Cerebellar cortex (tissue), 1 donor: ENCODE data around the gene CALD1.

Experiments
- DNase-seq: peaks from one replicate; pipeline ENCODE4 v3.0.0-alpha.2; 2015; ENCODE audit warnings: low spot score

The CALD1 gene

DNA sequence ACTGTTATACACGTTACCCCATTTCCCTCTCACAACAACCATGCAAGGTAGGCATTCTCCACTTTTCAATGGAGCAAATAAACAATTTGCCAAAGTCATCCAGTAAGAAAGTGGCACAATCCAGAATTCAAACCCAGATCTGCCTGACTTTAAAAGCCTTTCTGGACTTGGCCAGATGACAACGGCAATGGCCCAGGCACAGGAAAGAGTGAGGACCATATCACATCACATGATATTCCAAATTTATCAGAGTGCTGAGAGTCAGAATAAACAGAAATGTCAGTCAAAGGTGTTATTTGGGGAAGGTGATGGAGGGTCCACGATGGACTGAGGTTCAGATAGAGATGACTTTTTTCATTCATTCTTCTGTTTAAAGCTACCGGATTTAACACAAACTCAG, 48.0 kb downstream of the CALD1 start:
- no peak for DNase-seq

DNA sequence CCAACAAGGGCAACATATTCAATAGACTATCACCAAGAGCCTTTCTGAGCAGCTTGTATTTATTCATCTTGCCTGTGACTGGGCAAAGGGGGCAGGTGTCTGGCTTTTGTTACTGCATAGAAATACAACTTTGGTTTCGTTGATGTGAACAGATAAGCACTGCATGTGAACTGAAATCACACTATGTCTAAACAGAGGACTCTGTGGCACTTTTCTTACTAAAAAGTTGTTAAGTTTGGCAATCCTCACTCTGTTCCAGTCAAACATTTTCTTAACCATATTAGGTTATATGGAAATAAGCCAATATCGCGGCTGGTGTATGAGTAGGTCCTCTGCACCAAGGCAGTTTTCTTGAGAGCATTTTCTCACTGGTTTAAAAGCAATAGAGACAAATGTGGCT, 48.5 kb downstream of the CALD1 start:
- no peak for DNase-seq

DNA sequence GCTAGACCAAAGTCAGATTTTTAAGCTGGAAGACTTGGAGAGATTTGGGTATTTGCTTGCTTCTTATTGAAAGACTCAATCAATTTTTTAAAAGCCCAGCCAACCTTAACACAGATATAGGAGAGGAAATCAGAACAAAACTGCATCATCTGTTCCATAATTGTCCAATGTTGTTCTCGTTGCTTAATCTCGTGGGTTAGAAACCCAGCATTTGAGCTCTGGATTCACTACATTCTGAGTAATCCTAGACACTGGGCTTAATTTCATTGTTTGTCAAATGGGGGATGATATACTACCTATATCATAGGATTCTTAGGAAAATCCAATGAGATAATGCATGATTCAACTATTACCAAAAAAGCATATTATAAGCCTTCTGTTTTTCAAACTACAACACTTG, 48.9 kb downstream of the CALD1 start:
- no peak for DNase-seq

DNA sequence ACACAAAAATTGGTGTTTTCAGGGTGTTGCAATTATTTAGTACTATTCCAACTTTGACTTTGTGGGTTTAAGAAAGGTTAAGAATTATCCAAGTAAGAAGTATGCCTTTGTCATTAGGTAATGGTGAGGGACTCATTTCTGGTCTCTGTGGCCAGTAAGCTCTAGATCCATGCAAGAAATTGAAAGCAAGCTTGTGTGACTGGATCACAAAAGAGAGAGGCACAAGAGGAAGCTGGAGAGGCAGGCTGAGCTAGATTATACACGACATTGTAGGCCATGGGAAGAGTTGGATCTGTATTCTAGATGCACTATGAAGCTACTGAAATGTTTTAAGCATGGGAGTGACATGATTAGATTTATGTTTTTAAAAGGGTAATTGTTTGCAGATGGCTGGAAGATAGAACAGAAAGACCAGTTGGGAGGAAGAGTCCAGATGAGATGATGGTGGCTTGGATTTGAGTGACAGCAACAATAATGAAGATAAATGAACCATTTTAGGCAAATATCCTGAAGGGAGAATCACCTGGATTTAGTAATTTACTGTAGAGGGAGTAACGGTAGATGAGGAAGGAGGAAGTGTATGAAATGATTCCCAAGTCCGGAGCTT, 50.0 kb downstream of the CALD1 start:
- DNase-seq: no peak

DNA sequence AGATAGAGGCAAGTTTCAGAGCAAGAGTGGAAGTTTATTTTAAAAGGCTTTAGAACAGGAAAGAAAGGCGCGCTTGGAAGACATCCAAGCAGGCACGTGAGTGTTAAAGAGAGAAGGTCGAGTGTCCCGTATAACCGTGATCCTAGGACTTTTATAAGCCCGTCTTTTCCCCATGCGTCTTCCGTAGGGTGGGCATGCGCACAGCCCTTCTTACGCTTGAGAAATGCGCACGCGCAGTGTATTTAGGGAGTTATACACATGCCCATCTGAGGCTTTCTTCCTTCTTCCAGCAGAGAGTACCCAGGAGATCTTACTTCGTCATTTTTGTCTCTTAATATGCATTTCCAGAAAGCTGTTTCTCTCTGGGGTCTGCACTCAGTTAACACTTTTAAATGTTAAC, 52.4 kb downstream of the CALD1 start:
- peak; percentile 10 for DNase-seq

DNA sequence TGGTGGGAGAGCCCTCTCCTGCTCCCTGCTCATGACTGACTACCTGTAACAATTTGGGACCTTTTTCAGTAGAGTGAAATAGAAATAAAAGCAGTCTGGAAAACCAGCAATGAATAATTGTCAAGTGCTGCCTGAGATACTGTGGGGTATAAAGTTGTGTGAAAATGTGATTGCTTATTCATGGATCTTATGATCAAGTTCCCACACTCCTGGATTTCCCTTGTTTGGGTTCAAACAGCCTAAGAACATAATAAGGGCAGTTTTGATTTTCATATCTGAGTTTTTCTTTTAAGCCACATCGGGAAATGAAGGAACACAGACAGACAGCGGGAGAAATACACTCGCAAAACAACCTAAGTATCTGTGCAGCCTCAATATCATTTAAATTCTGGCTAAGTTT, 52.9 kb downstream of the CALD1 start:
- no peak for DNase-seq

DNA sequence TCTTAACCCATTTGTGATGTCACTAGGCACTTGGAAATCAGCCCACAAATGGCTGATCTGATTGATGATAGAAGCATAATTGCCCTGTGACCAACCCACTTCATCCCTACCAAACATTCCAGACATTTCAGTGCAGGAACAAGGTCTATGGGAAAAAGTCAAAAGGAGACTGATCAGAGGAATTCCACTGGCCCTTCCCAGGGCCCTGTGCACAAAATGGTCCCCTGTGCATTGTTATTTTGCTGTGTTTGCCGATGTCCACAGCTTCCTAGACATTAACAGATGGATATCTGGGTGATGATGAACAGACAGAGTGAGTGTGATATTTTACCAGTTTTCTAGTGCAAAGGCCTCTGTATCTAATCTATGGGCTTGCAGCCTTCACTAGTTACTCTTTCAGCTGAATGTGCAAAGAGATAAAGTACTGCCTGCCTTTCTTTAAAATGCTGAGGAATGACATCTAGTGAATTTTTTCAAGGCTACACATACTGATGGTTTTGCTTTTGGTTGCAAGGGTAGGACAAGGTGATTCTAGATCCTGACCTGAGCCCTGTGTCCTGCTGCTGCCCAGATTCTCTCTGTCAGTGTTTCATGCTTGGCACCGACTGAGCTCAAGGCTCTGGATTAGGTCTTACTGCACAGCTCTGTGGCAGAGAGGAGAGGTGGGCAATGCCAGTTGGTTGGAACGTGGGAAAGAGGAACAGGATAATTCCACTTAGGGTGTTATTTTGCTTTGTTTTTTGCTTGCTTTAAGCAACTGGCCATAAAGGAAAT, 55.4 kb downstream of the CALD1 start:
- DNase-seq: no peak

DNA sequence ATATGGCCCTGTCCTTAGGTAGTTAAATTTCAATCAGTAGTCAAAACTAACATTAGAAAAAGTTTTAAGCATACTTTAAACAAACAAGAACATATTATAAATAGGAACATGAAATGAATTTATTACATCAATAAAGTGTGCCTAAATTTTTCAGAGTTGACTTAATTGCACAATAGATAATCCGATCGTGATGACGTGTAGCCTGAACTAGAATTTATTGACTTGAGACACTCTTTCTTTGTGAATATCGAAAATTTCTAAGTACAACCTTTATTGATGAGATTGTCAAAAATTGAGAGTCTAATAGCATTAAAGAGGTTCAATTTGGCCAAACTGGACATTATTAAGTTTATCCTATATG, 56.0 kb downstream of the CALD1 start:
- DNase-seq: no peak

DNA sequence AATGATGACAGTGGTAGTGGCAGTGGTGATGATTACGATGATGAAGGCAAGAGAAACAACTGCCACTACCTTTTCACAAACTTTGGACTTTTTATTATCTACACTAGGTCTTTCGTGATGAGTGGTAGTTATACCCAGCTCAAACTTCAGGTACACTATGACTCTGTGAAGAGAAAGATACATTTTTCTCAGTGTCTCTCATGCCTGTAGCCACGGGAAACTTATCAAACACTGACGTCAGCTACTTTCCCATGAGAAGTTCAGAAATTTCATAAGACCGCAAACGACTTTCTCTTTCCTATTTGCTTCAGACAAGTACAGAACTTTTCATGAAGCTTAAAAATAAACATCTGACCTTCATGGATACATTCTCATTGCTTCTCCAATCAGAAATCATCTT, 57.0 kb downstream of the CALD1 start:
- DNase-seq: no peak

DNA sequence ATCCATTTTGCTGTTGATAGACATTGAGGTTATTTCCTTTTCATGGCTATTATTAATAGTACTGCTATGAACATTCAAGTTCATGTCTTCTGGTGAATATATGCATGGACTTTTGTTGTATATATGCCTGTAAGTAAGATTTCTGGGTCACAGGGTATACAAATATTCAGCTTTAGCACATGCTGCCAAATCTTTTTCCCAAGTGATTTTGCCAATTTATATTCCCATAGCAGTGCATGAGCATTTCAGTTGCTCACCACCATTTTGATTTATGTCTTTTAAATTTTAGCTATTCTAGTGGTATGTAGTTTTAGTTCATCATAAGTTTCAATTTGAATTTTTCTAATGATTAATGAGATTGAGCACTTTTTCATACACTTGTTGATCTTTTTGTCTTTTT, 59.9 kb downstream of the CALD1 start:
- DNase-seq: no peak

DNA sequence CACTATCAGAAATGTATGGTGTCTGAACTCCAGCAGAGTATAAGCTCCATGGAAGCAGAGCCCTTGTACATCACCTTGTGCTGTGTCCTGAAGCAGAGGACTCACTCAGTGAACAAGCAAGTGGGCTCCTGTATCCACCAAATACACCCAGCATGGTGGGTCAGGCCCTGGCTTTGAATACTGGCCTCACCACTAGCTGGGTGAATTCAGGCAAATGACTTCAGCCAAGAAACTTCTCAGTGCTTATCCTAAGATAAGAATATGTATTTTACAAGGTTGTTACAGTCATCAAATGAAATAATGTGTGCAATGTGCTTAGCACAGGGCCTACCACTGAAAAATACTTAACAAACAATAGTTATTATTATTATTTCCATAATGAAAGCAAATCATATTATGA, 62.6 kb downstream of the CALD1 start:
- no peak for DNase-seq

DNA sequence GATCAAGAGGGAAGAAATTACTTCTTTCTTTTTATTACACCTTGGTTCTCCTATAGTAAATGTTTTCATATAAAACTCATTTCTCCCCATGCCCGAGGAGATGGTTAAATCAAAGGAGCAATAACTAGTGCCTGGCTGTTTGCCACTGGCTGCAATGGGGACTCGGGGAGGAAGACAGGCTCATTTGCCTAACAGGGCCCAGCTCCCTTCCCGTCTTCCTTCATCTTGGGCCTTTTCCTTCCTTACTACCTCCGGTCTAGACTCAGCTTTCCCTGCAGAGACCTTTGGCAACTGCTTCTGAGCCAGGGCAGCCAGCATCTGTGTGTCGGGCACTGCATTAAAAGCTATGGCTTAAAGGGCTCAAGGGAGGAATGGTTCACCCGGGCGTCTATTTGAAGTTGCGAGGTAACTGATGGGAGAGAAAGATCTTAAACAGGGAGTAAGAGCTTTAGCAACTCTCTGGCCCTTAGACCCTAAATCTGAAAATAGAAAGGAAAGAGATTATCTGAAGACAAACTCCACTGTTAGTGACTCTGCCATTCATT, 63.5 kb downstream of the CALD1 start:
- DNase-seq: no peak

DNA sequence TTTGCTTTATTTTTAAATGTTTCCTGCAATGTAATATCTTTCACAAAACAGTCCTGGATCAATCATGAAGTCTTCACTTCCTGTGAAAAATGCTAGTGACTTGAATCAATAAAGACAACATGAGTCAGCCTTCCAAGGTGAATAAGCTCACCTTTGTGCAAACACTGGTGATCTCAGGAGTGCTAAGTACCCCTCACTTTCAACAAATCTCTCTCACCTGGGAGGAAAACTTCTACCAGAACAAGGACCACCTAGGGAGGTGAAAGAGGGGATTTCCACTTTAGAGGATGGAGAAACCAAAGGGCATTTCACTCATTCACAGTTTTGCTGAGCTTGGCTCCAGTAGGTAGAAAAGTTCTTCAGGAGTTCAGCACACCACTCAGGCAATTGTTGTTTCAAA, 64.8 kb downstream of the CALD1 start:
- no peak for DNase-seq

DNA sequence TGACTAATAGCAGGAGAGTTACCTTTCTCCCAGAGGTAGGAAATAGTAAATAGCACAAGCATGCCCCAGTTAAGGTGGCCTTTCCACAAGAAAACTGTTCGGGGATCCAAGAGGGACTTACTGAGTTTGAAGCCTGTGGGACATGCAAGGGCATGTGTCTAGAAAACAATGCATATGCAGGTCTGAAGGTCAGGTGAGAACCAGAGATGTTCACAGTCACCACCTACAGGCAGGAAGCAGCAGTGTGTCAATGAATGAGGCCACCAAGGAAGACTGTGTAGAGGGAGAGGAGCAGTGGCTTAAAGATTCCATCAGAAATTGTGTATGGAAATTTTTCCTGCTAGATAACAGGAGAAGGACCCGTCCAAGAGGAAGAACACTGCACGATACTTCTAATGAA, 66.0 kb downstream of the CALD1 start:
- DNase-seq: peak; percentile 5

DNA sequence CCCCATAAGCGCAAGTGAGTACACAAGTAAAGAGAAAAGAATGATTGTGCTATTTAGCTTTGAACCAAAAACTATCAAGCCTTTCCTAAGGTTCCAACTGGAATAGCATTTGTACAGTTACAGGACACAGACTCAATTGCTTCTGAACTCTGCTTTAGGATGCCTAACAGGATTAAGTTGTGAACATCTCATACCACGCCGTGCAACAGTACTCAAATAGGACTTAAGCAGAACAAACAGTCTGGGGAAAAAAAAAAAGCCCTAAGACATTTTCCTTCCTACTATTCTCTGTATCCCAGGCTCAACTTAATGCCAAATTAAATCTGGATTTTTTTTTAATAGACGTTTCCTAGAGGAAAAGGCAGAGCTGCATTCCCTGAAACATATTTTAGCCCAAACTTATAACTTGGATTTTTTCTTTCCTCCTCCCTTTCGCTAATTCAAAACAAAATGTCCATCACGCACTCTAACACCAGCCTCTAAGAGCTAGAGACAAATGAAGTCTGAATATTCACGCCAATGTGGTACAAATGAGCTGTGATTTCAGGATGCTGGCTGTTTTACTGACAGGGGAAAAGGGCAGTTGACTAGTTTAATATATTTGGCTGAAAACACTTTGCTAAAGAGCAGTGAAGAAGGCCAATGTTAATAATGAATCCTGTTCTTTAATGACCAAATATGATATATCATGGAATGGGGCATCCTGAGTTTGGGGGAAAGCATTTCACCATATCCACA, 68.6 kb downstream of the CALD1 start:
- DNase-seq: no peak

DNA sequence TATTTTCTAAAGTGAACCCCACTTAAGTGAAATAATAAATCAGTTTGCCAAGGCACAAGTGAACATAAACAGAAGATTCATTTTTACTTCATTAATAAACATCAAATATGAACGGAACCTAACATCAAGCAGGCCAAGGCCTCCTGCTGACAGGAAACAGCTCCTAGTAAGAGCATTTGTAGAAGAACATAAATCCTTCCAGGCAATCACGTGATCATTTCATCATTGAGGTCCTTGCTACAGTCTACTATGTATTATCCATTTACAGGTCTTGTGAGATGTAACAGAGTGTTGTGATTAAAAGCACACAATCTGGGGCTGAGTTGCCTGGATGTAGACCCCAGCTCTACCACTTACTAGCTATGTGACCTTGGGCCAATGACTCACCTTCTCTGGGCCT, 70.6 kb downstream of the CALD1 start:
- no peak for DNase-seq

DNA sequence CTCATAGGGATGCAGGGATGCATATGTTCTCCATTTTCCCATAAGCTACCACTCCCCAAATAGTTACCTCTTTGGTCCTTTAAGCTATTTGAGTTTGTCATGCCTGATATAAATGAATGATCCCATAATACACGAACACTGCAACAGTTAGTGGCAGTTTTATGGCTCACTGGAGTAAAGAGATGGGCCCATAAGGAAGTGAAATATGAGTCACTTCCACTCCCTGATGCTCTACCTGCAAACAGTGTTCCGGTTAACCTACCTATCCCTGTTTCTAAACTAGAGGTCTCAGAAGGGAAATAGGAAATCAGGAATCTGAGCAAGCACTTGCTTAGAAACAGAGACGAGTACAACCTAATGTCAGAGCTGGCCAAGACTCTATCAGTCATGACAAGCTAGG, 71.7 kb downstream of the CALD1 start:
- no peak for DNase-seq

DNA sequence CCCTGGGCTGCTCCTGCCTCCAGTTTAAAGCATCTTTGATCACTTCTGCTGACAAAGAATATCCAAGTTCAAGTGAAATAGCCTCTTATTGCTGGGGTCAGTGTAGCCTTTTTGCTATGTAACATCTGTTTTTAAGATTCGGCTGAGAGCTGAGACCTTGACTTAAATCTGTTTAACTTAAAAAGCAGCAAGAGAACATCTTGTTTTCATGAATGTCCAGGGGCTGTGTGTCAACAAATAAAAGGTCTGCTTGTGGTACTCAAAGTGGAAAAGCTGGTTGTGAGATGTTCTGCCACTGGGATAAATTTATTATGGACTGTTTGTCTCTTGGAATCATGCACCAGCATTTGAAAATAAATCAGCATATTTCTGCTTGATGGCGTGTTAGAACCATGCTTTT, 73.2 kb downstream of the CALD1 start:
- no peak for DNase-seq

DNA sequence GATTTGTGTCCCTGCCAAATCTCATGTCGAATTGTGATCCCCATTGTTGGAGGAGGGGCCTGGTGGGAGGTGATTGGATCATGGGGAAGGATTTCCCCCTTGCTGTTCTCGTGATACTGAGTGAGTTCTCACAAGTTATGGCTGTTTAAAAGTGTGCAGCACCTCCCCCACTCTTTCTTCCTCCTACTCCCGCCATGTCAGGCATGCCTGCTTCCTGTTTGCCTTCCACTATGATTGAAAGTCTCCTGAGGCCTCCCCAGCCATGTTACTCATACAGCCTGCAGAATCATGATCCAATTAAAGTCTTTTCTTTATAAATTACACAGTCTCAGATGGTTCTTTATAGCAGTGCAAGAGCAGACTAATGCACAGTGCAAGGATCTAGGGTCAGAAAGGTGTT, 75.4 kb downstream of the CALD1 start:
- DNase-seq: no peak

DNA sequence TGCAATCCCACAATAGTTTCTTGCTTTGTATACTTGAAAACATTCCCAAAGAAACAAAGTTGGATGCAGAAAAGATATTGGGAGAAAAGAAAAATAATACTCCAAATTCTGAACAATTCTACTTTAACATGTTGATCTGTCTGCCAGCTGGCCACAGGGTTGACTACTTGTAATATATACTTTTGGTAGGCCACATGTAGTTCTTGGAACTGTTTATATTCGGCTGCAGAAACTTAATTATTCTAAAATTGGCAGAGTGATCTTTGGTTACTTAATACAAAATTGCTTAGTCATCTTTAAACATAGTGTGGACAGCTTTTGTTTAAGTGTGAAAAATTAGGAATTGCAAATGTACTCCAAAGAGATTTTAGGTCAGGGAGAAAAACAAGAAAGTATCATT, 76.0 kb downstream of the CALD1 start:
- DNase-seq: no peak

DNA sequence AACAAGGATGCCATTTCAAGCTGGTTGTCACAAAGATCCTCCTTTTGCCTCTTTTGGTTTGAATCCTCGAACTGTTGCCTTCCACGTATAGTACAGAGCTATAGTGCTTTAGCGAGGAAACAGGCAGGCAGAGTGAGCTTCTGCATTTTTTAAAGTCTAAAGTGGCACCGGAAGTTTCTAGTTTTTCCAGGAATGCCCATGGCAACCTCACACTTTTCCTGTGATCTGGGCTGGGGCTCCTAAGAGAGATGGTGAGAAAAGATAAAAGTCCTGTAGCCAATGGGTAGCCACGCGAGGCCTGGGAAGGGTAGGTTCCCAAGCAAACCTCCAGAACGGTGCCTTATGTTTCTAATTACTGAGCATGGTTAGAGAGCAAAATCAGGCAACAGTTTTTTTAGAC, 76.7 kb downstream of the CALD1 start:
- DNase-seq: no peak

DNA sequence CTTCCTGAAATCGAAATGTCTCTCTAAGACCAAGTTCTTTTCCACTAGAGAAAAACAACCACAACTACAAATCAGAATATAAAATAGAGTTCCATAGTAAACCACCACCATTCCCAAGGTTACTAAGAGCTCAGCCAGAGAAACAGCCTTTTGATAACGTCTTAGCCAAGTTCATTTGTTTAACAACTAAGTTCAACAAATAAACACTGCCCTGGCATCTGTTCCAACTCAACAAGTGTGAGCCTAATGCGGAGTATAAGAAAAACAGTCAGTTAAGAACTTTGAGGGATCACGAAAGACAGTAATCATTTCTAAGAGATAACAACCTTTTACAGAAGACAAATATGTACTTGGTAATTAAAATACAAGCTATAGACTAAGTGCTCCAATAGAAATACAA, 77.3 kb downstream of the CALD1 start:
- no peak for DNase-seq

DNA sequence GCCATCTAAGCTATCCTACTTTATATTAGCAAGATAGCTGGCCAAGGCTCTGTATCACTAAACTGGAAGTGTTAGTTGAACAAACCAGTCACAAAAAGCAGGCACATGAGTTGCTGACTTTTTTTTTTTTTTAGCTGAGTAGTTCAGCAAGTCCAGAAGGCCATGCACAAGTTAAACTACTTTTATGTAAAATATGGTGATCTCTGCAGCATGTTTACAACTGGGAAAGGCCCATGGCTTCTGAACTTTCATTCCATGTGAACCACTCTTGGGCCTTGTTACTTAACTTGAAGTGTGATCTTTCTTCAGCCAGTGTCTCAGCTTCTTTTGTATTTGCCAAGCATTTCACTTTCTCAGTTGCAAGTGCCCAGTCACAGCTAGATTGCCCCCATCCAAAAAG, 78.5 kb downstream of the CALD1 start:
- no peak for DNase-seq
